K562 (cell line): ENCODE data around the gene LMOD1. TPM values are rescaled to one million over a fixed set of nuclear protein-coding genes. Genes with fewer than 3 reads are reported as not detected.

Source experiments
- CBFA2T3 ChIP-seq: fragments of 450-650 bp; IDR thresholded peaks from 2 replicates; pipeline ENCODE4 v1.6.1; 2017
- EHMT2 ChIP-seq: fragments of 450-650 bp; IDR thresholded peaks from 2 replicates; pipeline ENCODE4 v1.6.1; 2018; ENCODE audit warnings: antibody characterized with exemption
- ETS2 ChIP-seq: IDR thresholded peaks from 2 replicates; pipeline ENCODE4 v1.6.1; 2016; ENCODE audit warnings: borderline replicate concordance, missing genetic modification characterization, mild to moderate bottlenecking, moderate library complexity, missing compliant biosample characterization; ENCODE audit not compliant: poor library complexity, severe bottlenecking
- FOXJ3 ChIP-seq: sonication (generic); formaldehyde crosslinking; IDR thresholded peaks from 2 replicates; pipeline ENCODE4 v1.4.0; 2020; ENCODE audit warnings: mild to moderate bottlenecking, missing genetic modification reagents
- FUS ChIP-seq: fragments of 200-400 bp; formaldehyde crosslinking; optimal IDR thresholded peaks from 2 replicates; pipeline ENCODE3; 2017; ENCODE audit warnings: low read depth, low read length
- MAFF ChIP-seq: IDR thresholded peaks from 2 replicates; pipeline ENCODE4 v1.6.1; 2012; ENCODE audit warnings: low read length, improper control_type of control experiment
- MTA1 ChIP-seq: fragments of 450-650 bp; IDR thresholded peaks from 2 replicates; pipeline ENCODE4 v1.6.1; 2017; ENCODE audit warnings: borderline replicate concordance
- MTA2 ChIP-seq: fragments of 450-650 bp; IDR thresholded peaks from 2 replicates; pipeline ENCODE4 v1.6.1; 2016; ENCODE audit warnings: low read depth
- MYC ChIP-seq, 2 experiments: fragments of 250-450 bp in 1 of 2; sonication (Bioruptor Pico) in 1 of 2; IDR thresholded peaks; 2 replicates each; pipeline versions ENCODE4 v1.5.1 to v1.6.1; 2012 to 2021; ENCODE audit warnings: low read depth in 2 of 2, borderline replicate concordance in 1 of 2, improper control_type of control experiment in 1 of 2, low read length in 1 of 2, mild to moderate bottlenecking in 1 of 2, moderate library complexity in 1 of 2
- SAFB ChIP-seq: fragments of 200-400 bp; formaldehyde crosslinking; IDR thresholded peaks from 2 replicates; pipeline ENCODE4 v1.6.1; 2017; ENCODE audit warnings: low read depth, low read length, borderline replicate concordance
- SMARCA4 ChIP-seq: fragments of 450-650 bp; IDR thresholded peaks from 2 replicates; pipeline ENCODE4 v1.6.1; 2016
- polyA plus RNA-seq, 8 experiments: library from polyadenylated mRNA; depleted of rRNA in 4 of 8; stranded (reverse) in 5 of 8; unstranded in 3 of 8; fragments of >200 nt; fragmentation: Nextera tagmentation in 2 of 8; fragmentation: Illumina TruSeq in 1 of 8; extraction: Ambion mirVana in 2 of 8; extraction: Trizol in 1 of 8; gene quantifications; 2 replicates each; pipeline versions ENCODE4 v1.2.1 to v1.2.3, GENCODE V29; 2011 to 2014; ENCODE audit warnings: inconsistent platforms in 1 of 8, missing spikeins in 1 of 8
- total RNA-seq, 7 experiments: library from RNA; depleted of rRNA in 6 of 7; stranded (reverse); fragments of >200 nt in 6 of 7; fragmentation: Illumina TruSeq in 2 of 7; extraction: Trizol in 2 of 7; gene quantifications; 2 replicates each; pipeline versions ENCODE4 v1.2.1 to v1.2.3, GENCODE V29; 2011 to 2021; ENCODE audit warnings: low replicate concordance in 1 of 7
- TF ChIP-seq, protein P1 (sequence below): fragments of 450-650 bp; IDR thresholded peaks from 2 replicates; pipeline ENCODE4 v1.6.1; 2017; ENCODE audit warnings: antibody characterized with exemption, mild to moderate bottlenecking
- TF ChIP-seq, protein P2 (sequence below): fragments of 250-450 bp; sonication (Bioruptor Pico); IDR thresholded peaks from 2 replicates; pipeline ENCODE4 v1.5.0; 2020; ENCODE audit warnings: mild to moderate bottlenecking
- TF ChIP-seq, protein P3 (sequence below): sonication (generic); formaldehyde crosslinking; IDR thresholded peaks from 2 replicates; pipeline ENCODE4 v1.5.0; 2020; ENCODE audit warnings: missing genetic modification reagents
- TF ChIP-seq, protein P4 (sequence below): fragments of 250-450 bp; sonication (Bioruptor Pico); IDR thresholded peaks from 2 replicates; pipeline ENCODE4 v1.4.0; 2020; ENCODE audit warnings: mild to moderate bottlenecking, moderate library complexity
- TF ChIP-seq, protein P5 (sequence below): fragments of 250-450 bp; sonication (Bioruptor Pico); IDR thresholded peaks from 2 replicates; pipeline ENCODE4 v1.9.0; 2021; ENCODE audit warnings: mild to moderate bottlenecking

Gene LMOD1
- total and polyA plus RNA-seq, 9 of the 15 experiments (the other 6 are each of a cell fraction or from before 2014, with no cell fraction given): 0.03 to 0.54 (median 0.38) TPM; not detected in 1

DNA sequence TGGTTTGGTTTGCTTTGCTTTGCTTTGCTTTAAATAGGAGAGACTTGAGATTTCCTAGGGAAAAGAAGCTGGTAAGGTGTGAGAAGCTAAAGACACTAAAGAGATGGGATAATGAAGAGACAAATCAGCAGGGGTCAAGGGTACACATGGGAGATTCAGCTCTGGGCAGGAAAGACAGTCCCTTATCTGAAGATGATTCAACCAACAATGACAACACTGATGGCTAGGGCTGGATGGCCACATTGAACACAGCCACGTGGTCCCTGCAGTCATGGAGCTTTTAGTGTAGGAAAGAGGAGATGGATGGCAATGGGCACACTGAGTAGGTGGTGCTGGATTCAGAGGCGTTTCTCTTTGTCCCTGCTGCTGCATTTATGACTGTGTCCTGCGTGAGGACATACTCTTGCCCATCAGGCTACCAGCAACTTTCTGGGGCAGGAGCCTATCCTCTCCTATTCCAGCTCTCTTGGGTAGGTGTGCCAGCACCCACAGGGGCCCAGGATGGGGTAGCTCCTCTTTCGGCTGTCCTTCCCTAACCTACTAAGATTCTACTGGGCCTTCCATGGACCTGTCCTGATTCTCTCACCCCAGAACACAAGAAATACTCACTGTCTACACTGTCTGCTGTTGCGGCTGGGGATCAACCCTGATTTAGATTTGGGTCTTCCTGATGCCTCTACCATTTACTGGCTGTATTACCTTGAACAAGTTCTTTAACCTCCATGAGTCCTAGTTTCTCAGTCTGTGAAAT lies 59.1 kb downstream of the LMOD1 start (continued):
- TF ChIP-seq, protein P1, sequence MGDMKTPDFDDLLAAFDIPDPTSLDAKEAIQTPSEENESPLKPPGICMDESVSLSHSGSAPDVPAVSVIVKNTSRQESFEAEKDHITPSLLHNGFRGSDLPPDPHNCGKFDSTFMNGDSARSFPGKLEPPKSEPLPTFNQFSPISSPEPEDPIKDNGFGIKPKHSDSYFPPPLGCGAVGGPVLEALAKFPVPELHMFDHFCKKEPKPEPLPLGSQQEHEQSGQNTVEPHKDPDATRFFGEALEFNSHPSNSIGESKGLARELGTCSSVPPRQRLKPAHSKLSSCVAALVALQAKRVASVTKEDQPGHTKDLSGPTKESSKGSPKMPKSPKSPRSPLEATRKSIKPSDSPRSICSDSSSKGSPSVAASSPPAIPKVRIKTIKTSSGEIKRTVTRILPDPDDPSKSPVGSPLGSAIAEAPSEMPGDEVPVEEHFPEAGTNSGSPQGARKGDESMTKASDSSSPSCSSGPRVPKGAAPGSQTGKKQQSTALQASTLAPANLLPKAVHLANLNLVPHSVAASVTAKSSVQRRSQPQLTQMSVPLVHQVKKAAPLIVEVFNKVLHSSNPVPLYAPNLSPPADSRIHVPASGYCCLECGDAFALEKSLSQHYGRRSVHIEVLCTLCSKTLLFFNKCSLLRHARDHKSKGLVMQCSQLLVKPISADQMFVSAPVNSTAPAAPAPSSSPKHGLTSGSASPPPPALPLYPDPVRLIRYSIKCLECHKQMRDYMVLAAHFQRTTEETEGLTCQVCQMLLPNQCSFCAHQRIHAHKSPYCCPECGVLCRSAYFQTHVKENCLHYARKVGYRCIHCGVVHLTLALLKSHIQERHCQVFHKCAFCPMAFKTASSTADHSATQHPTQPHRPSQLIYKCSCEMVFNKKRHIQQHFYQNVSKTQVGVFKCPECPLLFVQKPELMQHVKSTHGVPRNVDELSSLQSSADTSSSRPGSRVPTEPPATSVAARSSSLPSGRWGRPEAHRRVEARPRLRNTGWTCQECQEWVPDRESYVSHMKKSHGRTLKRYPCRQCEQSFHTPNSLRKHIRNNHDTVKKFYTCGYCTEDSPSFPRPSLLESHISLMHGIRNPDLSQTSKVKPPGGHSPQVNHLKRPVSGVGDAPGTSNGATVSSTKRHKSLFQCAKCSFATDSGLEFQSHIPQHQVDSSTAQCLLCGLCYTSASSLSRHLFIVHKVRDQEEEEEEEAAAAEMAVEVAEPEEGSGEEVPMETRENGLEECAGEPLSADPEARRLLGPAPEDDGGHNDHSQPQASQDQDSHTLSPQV: peak; percentile 78; the same call in 1 of the 2 replicates
- TF ChIP-seq MAFF (no peak), MTA2 (no peak), FUS (no peak), MTA1 (no peak), ETS2 (no peak), MYC (IDR thresholded peaks at IDR 0.05; ENCODE audit: low read depth, low read length) (peak; percentile 72), MYC (CRISPR knock-in tag; IDR thresholded peaks at IDR 0.05; ENCODE audit: borderline replicate concordance, low read depth) (no peak), CBFA2T3 (peak; percentile 49), SMARCA4 (peak; percentile 60; the same call in 1 of the 2 replicates), EHMT2 (peak; percentile 78), FOXJ3 (CRISPR knock-in tag) (no peak), SAFB (no peak)
- TF ChIP-seq, protein P2, sequence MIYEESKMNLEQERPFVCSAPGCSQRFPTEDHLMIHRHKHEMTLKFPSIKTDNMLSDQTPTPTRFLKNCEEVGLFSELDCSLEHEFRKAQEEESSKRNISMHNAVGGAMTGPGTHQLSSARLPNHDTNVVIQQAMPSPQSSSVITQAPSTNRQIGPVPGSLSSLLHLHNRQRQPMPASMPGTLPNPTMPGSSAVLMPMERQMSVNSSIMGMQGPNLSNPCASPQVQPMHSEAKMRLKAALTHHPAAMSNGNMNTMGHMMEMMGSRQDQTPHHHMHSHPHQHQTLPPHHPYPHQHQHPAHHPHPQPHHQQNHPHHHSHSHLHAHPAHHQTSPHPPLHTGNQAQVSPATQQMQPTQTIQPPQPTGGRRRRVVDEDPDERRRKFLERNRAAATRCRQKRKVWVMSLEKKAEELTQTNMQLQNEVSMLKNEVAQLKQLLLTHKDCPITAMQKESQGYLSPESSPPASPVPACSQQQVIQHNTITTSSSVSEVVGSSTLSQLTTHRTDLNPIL (CRISPR knock-in tag): no peak
- TF ChIP-seq, protein P3, sequence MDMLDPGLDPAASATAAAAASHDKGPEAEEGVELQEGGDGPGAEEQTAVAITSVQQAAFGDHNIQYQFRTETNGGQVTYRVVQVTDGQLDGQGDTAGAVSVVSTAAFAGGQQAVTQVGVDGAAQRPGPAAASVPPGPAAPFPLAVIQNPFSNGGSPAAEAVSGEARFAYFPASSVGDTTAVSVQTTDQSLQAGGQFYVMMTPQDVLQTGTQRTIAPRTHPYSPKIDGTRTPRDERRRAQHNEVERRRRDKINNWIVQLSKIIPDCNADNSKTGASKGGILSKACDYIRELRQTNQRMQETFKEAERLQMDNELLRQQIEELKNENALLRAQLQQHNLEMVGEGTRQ (CRISPR knock-in tag): peak; percentile 62; the same call in 1 of the 2 replicates
- TF ChIP-seq, protein P4, sequence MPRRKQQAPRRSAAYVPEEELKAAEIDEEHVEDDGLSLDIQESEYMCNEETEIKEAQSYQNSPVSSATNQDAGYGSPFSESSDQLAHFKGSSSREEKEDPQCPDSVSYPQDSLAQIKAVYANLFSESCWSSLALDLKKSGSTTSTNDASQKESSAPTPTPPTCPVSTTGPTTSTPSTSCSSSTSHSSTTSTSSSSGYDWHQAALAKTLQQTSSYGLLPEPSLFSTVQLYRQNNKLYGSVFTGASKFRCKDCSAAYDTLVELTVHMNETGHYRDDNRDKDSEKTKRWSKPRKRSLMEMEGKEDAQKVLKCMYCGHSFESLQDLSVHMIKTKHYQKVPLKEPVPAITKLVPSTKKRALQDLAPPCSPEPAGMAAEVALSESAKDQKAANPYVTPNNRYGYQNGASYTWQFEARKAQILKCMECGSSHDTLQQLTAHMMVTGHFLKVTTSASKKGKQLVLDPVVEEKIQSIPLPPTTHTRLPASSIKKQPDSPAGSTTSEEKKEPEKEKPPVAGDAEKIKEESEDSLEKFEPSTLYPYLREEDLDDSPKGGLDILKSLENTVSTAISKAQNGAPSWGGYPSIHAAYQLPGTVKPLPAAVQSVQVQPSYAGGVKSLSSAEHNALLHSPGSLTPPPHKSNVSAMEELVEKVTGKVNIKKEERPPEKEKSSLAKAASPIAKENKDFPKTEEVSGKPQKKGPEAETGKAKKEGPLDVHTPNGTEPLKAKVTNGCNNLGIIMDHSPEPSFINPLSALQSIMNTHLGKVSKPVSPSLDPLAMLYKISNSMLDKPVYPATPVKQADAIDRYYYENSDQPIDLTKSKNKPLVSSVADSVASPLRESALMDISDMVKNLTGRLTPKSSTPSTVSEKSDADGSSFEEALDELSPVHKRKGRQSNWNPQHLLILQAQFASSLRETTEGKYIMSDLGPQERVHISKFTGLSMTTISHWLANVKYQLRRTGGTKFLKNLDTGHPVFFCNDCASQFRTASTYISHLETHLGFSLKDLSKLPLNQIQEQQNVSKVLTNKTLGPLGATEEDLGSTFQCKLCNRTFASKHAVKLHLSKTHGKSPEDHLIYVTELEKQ (CRISPR knock-in tag): no peak
- TF ChIP-seq, protein P5, sequence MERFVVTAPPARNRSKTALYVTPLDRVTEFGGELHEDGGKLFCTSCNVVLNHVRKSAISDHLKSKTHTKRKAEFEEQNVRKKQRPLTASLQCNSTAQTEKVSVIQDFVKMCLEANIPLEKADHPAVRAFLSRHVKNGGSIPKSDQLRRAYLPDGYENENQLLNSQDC (CRISPR knock-in tag): no peak
